ENCODE measurements around the gene PTGDR2.
A peak's percentile ranks its signal among the peaks of the same experiment; 100 is the strongest.

- peak; percentile 97 for TF ChIP-seq CTCF (conservative IDR thresholded peaks at IDR 0.05)
- no peak for TF ChIP-seq ZFX (IDR thresholded peaks at IDR 0.05)
Observed at GRCh38 chr11:60899046-60899936, 43.5 kb upstream of the PTGDR2 start.

All from C4-2B (cell line).